A673 (cell line): ENCODE data around the gene MYO18B.

ENCODE experiments used
- EZH2 ChIP-seq: fragments of 200-600 bp; sonication (generic); IDR thresholded peaks from 2 replicates; pipeline ENCODE4 v1.6.1; 2017; ENCODE audit warnings: borderline replicate concordance, low read depth, mild to moderate bottlenecking, mixed read lengths, antibody characterized with exemption, low read length; ENCODE audit not compliant: poor library complexity, severe bottlenecking
- TF ChIP-seq, protein P1 (sequence below): fragments of 300-800, 200-600 bp; sonication (generic); conservative IDR thresholded peaks from 2 replicates; pipeline ENCODE4 v1.5.1; 2017; ENCODE audit warnings: low read depth, mild to moderate bottlenecking, antibody characterized with exemption, low read length, moderate library complexity, mixed read lengths

DNA sequence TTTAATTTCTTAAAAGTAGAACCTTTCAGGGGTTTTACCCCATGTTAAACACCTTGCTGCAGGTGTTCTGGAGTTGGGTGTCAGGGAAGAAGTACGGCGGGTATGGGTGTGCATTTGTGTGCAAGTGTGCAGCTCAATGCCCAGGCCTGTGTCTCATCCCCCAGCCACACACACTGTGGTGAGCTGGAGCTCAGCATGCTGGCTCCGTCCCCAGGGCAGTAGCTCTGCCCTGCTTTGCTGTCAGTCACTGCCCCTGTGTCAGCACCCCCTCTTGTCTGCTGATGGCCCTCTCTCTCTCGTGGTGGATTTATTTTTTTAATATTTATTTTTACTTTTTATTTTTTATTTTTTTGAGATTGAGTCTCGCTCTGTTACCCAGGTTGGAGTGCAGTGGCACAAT, 35.8 kb upstream of the MYO18B start:
- TF ChIP-seq, protein P1, sequence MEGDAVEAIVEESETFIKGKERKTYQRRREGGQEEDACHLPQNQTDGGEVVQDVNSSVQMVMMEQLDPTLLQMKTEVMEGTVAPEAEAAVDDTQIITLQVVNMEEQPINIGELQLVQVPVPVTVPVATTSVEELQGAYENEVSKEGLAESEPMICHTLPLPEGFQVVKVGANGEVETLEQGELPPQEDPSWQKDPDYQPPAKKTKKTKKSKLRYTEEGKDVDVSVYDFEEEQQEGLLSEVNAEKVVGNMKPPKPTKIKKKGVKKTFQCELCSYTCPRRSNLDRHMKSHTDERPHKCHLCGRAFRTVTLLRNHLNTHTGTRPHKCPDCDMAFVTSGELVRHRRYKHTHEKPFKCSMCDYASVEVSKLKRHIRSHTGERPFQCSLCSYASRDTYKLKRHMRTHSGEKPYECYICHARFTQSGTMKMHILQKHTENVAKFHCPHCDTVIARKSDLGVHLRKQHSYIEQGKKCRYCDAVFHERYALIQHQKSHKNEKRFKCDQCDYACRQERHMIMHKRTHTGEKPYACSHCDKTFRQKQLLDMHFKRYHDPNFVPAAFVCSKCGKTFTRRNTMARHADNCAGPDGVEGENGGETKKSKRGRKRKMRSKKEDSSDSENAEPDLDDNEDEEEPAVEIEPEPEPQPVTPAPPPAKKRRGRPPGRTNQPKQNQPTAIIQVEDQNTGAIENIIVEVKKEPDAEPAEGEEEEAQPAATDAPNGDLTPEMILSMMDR, result no peak
- no peak for TF ChIP-seq EZH2
